K562 (cell line): ENCODE results near the gene TTC9B. TPM values are rescaled to one million over a fixed set of nuclear protein-coding genes. Genes with fewer than 3 reads are reported as not detected.

Experiments used
- ATF7 ChIP-seq: fragments of 450-650 bp; IDR thresholded peaks from 2 replicates; pipeline ENCODE4 v1.7.1; 2014; ENCODE audit warnings: mild to moderate bottlenecking, moderate library complexity
- CXXC5 ChIP-seq: fragments of 250-450 bp; sonication (Bioruptor Pico); IDR thresholded peaks from 2 replicates; pipeline ENCODE4 v1.8.0; 2022; ENCODE audit warnings: inconsistent platforms, mild to moderate bottlenecking, moderate library complexity
- DMBX1 ChIP-seq: fragments of 250-450 bp; sonication (Bioruptor Pico); IDR thresholded peaks from 2 replicates; pipeline ENCODE4 v1.8.0; 2022; ENCODE audit warnings: inconsistent platforms, mild to moderate bottlenecking, moderate library complexity, borderline replicate concordance
- EGR1 ChIP-seq: fragments of 450-650 bp; conservative IDR thresholded peaks from 2 replicates; pipeline ENCODE4 v1.6.1; 2017; ENCODE audit warnings: mild to moderate bottlenecking
- FOSL1 ChIP-seq: fragments of 200-800 bp; sonication (Bioruptor generic); conservative IDR thresholded peaks from 2 replicates; pipeline ENCODE4 v1.6.1; 2016; ENCODE audit warnings: missing genetic modification characterization, missing compliant biosample characterization
- HSF4 ChIP-seq: fragments of 250-450 bp; sonication (Bioruptor Pico); IDR thresholded peaks from 2 replicates; pipeline ENCODE4 v2.1.2; 2022; ENCODE audit warnings: mild to moderate bottlenecking, moderate library complexity, borderline replicate concordance
- MYC ChIP-seq, 2 experiments: fragments of 250-450 bp in 1 of 2; sonication (Bioruptor Pico) in 1 of 2; IDR thresholded peaks; 2 replicates each; pipeline versions ENCODE4 v1.5.1 to v1.6.1; 2012 to 2021; ENCODE audit warnings: low read depth in 2 of 2, borderline replicate concordance in 1 of 2, improper control_type of control experiment in 1 of 2, low read length in 1 of 2, mild to moderate bottlenecking in 1 of 2, moderate library complexity in 1 of 2
- NEUROD1 ChIP-seq: fragments of 150-350 bp; IDR thresholded peaks from 2 replicates; pipeline ENCODE4 v1.6.1; 2014; ENCODE audit warnings: borderline replicate concordance, low read length, low read depth; ENCODE audit not compliant: partially characterized antibody
- NFRKB ChIP-seq: fragments of 450-650 bp; IDR thresholded peaks from 2 replicates; pipeline ENCODE4 v1.6.1; 2016; ENCODE audit warnings: low read depth
- SOX6 ChIP-seq: fragments of 450-650 bp; IDR thresholded peaks from 2 replicates; pipeline ENCODE4 v1.6.1; 2014; ENCODE audit warnings: mild to moderate bottlenecking
- U2AF1 ChIP-seq: fragments of 200-400 bp; formaldehyde crosslinking; optimal IDR thresholded peaks from 2 replicates; pipeline ENCODE3; 2017; ENCODE audit warnings: mild to moderate bottlenecking, low read depth, low read length, moderate library complexity
- YBX1 ChIP-seq: fragments of 450-650 bp; IDR thresholded peaks from 2 replicates; pipeline ENCODE4 v1.7.1; 2016; ENCODE audit warnings: mild to moderate bottlenecking
- ZNF212 ChIP-seq: fragments of 450-650 bp; formaldehyde crosslinking; IDR thresholded peaks from 2 replicates; pipeline ENCODE4 v1.4.0; 2020; ENCODE audit warnings: mild to moderate bottlenecking
- ZNF253 ChIP-seq: fragments of 250-450 bp; sonication (Bioruptor Pico); conservative IDR thresholded peaks from 2 replicates; pipeline ENCODE4 v1.6.1; 2021; ENCODE audit warnings: mild to moderate bottlenecking
- ZNF707 ChIP-seq: fragments of 250-450 bp; sonication (Bioruptor Pico); conservative IDR thresholded peaks from 2 replicates; pipeline ENCODE4 v1.8.0; 2022; ENCODE audit warnings: inconsistent platforms, mild to moderate bottlenecking, moderate library complexity
- polyA plus RNA-seq, 8 experiments: library from polyadenylated mRNA; depleted of rRNA in 4 of 8; stranded (reverse) in 5 of 8; unstranded in 3 of 8; fragments of >200 nt; fragmentation: Nextera tagmentation in 2 of 8; fragmentation: Illumina TruSeq in 1 of 8; extraction: Ambion mirVana in 2 of 8; extraction: Trizol in 1 of 8; gene quantifications; 2 replicates each; pipeline versions ENCODE4 v1.2.1 to v1.2.3, GENCODE V29; 2011 to 2014; ENCODE audit warnings: inconsistent platforms in 1 of 8, missing spikeins in 1 of 8
- total RNA-seq, 7 experiments: library from RNA; depleted of rRNA in 6 of 7; stranded (reverse); fragments of >200 nt in 6 of 7; fragmentation: Illumina TruSeq in 2 of 7; extraction: Trizol in 2 of 7; gene quantifications; 2 replicates each; pipeline versions ENCODE4 v1.2.1 to v1.2.3, GENCODE V29; 2011 to 2021; ENCODE audit warnings: low replicate concordance in 1 of 7
- TF ChIP-seq, protein P1 (sequence below): fragments of 450-650 bp; formaldehyde crosslinking; IDR thresholded peaks from 2 replicates; pipeline ENCODE4 v1.4.0; 2022; ENCODE audit warnings: missing genetic modification characterization
- TF ChIP-seq, protein P2 (sequence below): sonication (generic); formaldehyde crosslinking; IDR thresholded peaks from 2 replicates; pipeline ENCODE4 v1.9.0; 2022; ENCODE audit warnings: mild to moderate bottlenecking, missing genetic modification reagents
- TF ChIP-seq, protein P3 (sequence below): IDR thresholded peaks from 2 replicates; pipeline ENCODE4 v1.6.1; 2012; ENCODE audit warnings: low read depth, low read length, improper control_type of control experiment, borderline replicate concordance
- TF ChIP-seq, protein P4 (sequence below): sonication (generic); formaldehyde crosslinking; IDR thresholded peaks from 2 replicates; pipeline ENCODE4 v1.9.0; 2022; ENCODE audit warnings: mild to moderate bottlenecking, missing genetic modification reagents
- TF ChIP-seq, protein P5 (sequence below): fragments of 450-650 bp; IDR thresholded peaks from 2 replicates; pipeline ENCODE4 v1.6.1; 2016; ENCODE audit warnings: borderline replicate concordance

The TTC9B gene
- total and polyA plus RNA-seq, 9 of the 15 experiments (the other 6 are each of a cell fraction or from before 2014, with no cell fraction given) = 0.06 to 0.14 TPM; not detected in 7

DNA sequence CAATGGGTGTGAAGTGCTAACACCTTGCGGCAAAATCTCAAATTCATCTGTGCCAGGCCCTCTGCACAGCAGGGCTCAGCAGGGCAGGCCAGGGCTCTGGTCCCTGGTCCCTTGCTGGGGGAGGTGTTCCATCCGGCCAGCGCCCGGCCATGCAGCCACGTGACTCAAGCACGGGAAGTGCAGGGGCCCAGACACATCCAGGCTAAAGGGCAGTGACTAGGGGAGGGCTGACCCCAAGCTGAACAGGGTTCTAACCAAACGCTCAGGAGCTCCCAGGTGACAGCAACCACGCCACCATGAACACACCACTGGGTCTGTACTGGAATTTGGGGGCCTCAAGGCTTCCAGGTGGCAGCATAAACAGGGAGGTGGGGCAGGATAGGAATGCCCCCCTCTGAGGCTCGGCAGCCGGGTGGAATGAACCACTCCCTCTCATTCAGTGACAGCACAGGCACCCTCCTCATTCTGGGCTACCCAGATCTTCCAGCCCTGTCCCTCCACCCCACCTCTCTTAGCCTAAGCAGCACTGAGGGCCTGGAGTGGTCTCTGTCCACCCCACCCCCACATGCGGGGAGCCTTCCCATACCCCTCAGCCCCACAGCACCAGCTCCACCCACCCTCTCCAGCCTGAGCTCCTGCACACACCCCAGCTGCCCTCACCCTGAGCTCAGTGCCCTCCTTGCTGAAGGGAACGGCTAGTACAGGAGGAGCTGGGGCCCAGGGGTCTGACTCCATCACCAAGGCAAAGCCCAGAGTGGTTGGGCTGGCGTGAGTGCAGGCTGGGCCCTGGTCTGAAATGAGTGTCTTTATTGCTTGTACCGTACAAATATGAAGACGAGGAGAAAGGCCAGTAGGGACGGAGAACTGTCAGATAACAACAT is 13.6 kb upstream of the TTC9B start (continued):
- TF ChIP-seq, protein P1, sequence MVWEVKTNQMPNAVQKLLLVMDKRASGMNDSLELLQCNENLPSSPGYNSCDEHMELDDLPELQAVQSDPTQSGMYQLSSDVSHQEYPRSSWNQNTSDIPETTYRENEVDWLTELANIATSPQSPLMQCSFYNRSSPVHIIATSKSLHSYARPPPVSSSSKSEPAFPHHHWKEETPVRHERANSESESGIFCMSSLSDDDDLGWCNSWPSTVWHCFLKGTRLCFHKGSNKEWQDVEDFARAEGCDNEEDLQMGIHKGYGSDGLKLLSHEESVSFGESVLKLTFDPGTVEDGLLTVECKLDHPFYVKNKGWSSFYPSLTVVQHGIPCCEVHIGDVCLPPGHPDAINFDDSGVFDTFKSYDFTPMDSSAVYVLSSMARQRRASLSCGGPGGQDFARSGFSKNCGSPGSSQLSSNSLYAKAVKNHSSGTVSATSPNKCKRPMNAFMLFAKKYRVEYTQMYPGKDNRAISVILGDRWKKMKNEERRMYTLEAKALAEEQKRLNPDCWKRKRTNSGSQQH (CRISPR knock-in tag) = 0 out of 2 replicates have a peak, but pooled peaks have one; percentile 11
- TF ChIP-seq, protein P2, sequence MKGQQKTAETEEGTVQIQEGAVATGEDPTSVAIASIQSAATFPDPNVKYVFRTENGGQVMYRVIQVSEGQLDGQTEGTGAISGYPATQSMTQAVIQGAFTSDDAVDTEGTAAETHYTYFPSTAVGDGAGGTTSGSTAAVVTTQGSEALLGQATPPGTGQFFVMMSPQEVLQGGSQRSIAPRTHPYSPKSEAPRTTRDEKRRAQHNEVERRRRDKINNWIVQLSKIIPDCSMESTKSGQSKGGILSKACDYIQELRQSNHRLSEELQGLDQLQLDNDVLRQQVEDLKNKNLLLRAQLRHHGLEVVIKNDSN = peak; percentile 95
- TF ChIP-seq U2AF1 (no peak), MYC (IDR thresholded peaks at IDR 0.05; ENCODE audit: low read depth, low read length) (peak; percentile 64), MYC (CRISPR knock-in tag; IDR thresholded peaks at IDR 0.05; ENCODE audit: borderline replicate concordance, low read depth) (no peak), ZNF707 (CRISPR knock-in tag) (no peak), HSF4 (CRISPR knock-in tag) (no peak), FOSL1 (tag) (peak; percentile 26; the same call in 1 of the 2 replicates), NEUROD1 (no peak), SOX6 (peak; percentile 55), DMBX1 (peak; percentile 72; the same call in 1 of the 2 replicates), ATF7 (peak; percentile 50; the same call in 1 of the 2 replicates), EGR1 (no peak), CXXC5 (CRISPR knock-in tag) (peak; percentile 68), NFRKB (peak; percentile 26; the same call in 1 of the 2 replicates), ZNF212 (CRISPR knock-in tag) (no peak), YBX1 (no peak), ZNF253 (CRISPR knock-in tag) (no peak)
- TF ChIP-seq, protein P3, sequence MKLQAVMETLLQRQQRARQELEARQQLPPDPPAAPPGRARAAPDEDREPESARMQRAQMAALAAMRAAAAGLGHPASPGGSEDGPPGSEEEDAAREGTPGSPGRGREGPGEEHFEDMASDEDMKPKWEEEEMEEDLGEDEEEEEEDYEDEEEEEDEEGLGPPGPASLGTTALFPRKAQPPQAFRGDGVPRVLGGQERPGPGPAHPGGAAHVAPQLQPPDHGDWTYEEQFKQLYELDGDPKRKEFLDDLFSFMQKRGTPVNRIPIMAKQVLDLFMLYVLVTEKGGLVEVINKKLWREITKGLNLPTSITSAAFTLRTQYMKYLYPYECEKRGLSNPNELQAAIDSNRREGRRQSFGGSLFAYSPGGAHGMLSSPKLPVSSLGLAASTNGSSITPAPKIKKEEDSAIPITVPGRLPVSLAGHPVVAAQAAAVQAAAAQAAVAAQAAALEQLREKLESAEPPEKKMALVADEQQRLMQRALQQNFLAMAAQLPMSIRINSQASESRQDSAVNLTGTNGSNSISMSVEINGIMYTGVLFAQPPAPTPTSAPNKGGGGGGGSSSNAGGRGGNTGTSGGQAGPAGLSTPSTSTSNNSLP = no peak
- TF ChIP-seq, protein P4, sequence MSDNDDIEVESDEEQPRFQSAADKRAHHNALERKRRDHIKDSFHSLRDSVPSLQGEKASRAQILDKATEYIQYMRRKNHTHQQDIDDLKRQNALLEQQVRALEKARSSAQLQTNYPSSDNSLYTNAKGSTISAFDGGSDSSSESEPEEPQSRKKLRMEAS (CRISPR knock-in tag) = peak; percentile 48
- TF ChIP-seq, protein P5, sequence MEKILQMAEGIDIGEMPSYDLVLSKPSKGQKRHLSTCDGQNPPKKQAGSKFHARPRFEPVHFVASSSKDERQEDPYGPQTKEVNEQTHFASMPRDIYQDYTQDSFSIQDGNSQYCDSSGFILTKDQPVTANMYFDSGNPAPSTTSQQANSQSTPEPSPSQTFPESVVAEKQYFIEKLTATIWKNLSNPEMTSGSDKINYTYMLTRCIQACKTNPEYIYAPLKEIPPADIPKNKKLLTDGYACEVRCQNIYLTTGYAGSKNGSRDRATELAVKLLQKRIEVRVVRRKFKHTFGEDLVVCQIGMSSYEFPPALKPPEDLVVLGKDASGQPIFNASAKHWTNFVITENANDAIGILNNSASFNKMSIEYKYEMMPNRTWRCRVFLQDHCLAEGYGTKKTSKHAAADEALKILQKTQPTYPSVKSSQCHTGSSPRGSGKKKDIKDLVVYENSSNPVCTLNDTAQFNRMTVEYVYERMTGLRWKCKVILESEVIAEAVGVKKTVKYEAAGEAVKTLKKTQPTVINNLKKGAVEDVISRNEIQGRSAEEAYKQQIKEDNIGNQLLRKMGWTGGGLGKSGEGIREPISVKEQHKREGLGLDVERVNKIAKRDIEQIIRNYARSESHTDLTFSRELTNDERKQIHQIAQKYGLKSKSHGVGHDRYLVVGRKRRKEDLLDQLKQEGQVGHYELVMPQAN = peak; percentile 56; the same call in 1 of the 2 replicates
